Progenitor cell of endocrine pancreas (in vitro differentiated cells): ENCODE results near the gene YY1. TPM values are rescaled to one million over a fixed set of nuclear protein-coding genes. Genes with fewer than 3 reads are reported as not detected.

Source experiments
- DNase-seq: peaks from one replicate; pipeline ENCODE4 v3.0.0; 2021; ENCODE audit warnings: low spot score; ENCODE audit not compliant: unreplicated experiment
- H3K27ac Mint-ChIP-seq: 2 replicates; pipeline ENCODE4 v1.8.0; 2021; ENCODE audit warnings: mild to moderate bottlenecking, moderate library complexity, mixed read lengths
- H3K27me3 Mint-ChIP-seq: 2 replicates; pipeline ENCODE4 v1.8.0; 2021; ENCODE audit warnings: mixed read lengths
- H3K36me3 Mint-ChIP-seq: 2 replicates; pipeline ENCODE4 v1.8.0; 2022; ENCODE audit warnings: mixed read lengths; ENCODE audit not compliant: insufficient read depth
- H3K4me1 Mint-ChIP-seq: 2 replicates; pipeline ENCODE4 v1.8.0; 2021; ENCODE audit warnings: low read depth, mixed read lengths
- H3K4me3 Mint-ChIP-seq: 2 replicates; pipeline ENCODE4 v1.8.0; 2021; ENCODE audit warnings: low read depth, mild to moderate bottlenecking, moderate library complexity, mixed read lengths
- H3K9me3 Mint-ChIP-seq: 2 replicates; pipeline ENCODE4 v1.8.0; 2021; ENCODE audit warnings: low read depth, mixed read lengths
- CTCF ChIP-seq: fragments of 200-600 bp; sonication (generic); IDR thresholded peaks from one replicate; pipeline ENCODE4 v1.5.0; 2021; ENCODE audit warnings: antibody characterized with exemption, mild to moderate bottlenecking; ENCODE audit not compliant: unreplicated experiment
- total RNA-seq: library from RNA; stranded (reverse); gene quantifications from 2 replicates; pipeline ENCODE4 v1.2.1, GENCODE V29; 2021

The YY1 gene
- total RNA-seq, 1 donor from 2014 or later, result 90.2 TPM

GRCh38 chr14:100283984-100284881 lies 45.3 kb downstream of the YY1 start:
- Mint-ChIP-seq H3K27ac (peak overlapping the region; percentile 89), H3K4me3 (peak overlapping the region; percentile 52), H3K4me1 (peaks cover 19% of the 10 kb centered on the region), H3K9me3 (no peaks in the 10 kb centered on the region), H3K27me3 (no peaks in the 10 kb centered on the region), H3K36me3 (no peaks in the 10 kb centered on the region)
- DNase-seq, result no peak
- no peak for TF ChIP-seq CTCF

- Mint-ChIP-seq H3K4me1 (peaks cover 13% of the 10 kb centered on the region), H3K27me3 (no peaks in the 10 kb centered on the region), H3K27ac (no peak overlapping the region)
These were observed 46.3 kb downstream of the YY1 start for GRCh38 chr14:100285021-100285912.

GRCh38 chr14:100285913-100286400 lies 47.0 kb downstream of the YY1 start:
- Mint-ChIP-seq H3K4me3 (peak overlapping the region; percentile 66), H3K27ac (peak overlapping the region; percentile 55), H3K4me1 (peaks cover 9% of the 10 kb centered on the region), H3K9me3 (no peaks in the 10 kb centered on the region), H3K27me3 (no peaks in the 10 kb centered on the region), H3K36me3 (no peaks in the 10 kb centered on the region)
- no peak for TF ChIP-seq CTCF
- no peak for DNase-seq

More at GRCh38 chr14:100285021-100285912, 46.3 kb downstream of the YY1 start:
- peak; percentile 70 for TF ChIP-seq CTCF
- peak overlapping the region; percentile 66 for H3K4me3 Mint-ChIP-seq
- H3K9me3 Mint-ChIP-seq, result no peaks in the 10 kb centered on the region
- DNase-seq, result peak; percentile 72
- H3K36me3 Mint-ChIP-seq, result no peaks in the 10 kb centered on the region

- peak overlapping the region; percentile 71 for H3K27ac Mint-ChIP-seq
- H3K4me1 Mint-ChIP-seq, result peaks cover 9% of the 10 kb centered on the region
- no peak for TF ChIP-seq CTCF
- peak overlapping the region; percentile 26 for H3K4me3 Mint-ChIP-seq
- DNase-seq, result no peak
- H3K9me3 Mint-ChIP-seq, result no peaks in the 10 kb centered on the region
- H3K27me3 Mint-ChIP-seq, result no peaks in the 10 kb centered on the region
- no peaks in the 10 kb centered on the region for H3K36me3 Mint-ChIP-seq
These were observed 47.7 kb downstream of the YY1 start for GRCh38 chr14:100286484-100287191.
